ENCODE results near the gene RNF214. TPM values are rescaled to one million over a fixed set of nuclear protein-coding genes. Genes with fewer than 3 reads are reported as not detected.

The RNF214 gene
- total and polyA plus RNA-seq, 2 of the 4 experiments (the other 2 are of a cell fraction): 7.9 to 14.8 TPM

DNA sequence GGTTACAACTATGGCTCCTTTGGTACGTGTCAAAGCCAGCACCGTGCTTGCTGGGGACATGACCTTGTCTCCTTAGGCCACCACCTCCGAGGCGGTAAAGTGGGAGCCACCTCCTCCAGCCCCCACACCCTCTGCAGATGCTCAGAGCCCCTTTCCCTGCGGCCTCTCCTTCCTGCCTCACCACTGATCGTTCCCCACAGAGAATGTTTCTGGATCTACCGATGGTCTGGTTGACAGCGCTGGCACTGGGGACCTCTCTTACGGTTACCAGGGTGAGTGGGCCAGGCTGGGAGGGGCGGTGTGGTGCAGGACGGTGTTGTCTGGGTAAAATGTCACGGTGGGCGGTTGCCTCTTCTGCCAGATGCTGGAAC, 45.1 kb upstream of the RNF214 start:
- Histone ChIP-seq H3K56ac (ENCODE audit: extremely low read depth, insufficient read depth, low read length) (no peak overlapping the region), H3K27ac (ENCODE audit: insufficient read depth, low read length) (no peak overlapping the region), H2BK15ac (ENCODE audit: low read depth, low read length) (no peak overlapping the region), H4K20me1 (ENCODE audit: insufficient read depth, low read length) (no peaks in the 10 kb centered on the region), H4K91ac (ENCODE audit: insufficient read depth, low read depth, low read length) (no peak overlapping the region), H2AK5ac (ENCODE audit: low read depth, low read length) (no peak overlapping the region), H4K5ac (ENCODE audit: low read depth, low read length) (no peak overlapping the region), H3K18ac (ENCODE audit: low read depth, low read length) (no peak overlapping the region), H3K4ac (ENCODE audit: low read depth, low read length) (no peak overlapping the region), H2AK9ac (replicated peaks; ENCODE audit: low read depth, low read length, poor library complexity) (no peak overlapping the region), H2BK120ac (ENCODE audit: low read depth, low read length) (no peak overlapping the region), H3K4me2 (ENCODE audit: low read depth, low read length) (no peak overlapping the region), H4K8ac (ENCODE audit: low read depth in 2 of 2, low read length in 2 of 2) (no peak overlapping the region), H2BK20ac (ENCODE audit: low read depth, low read length) (no peak overlapping the region), H3K9me1 (ENCODE audit: insufficient read depth, low read length) (0 out of 2 replicates have a peak, but pooled peaks cover 4% of the 10 kb centered on the region), H2AFZ (replicated peaks; ENCODE audit: low read length, poor library complexity) (no peak overlapping the region), H2BK5ac (ENCODE audit: low read depth, low read length, poor library complexity, severe bottlenecking) (no peak overlapping the region), H3K4me1 (ENCODE audit: control insufficient read depth, insufficient read depth, low read length) (no peaks in the 10 kb centered on the region), H3K23ac (ENCODE audit: low read depth, low read length) (no peak overlapping the region), H3K27me3 (ENCODE audit: control insufficient read depth, insufficient read depth, low read length) (no peaks in the 10 kb centered on the region), H3K36me3 (ENCODE audit: control insufficient read depth, insufficient read depth, low read length) (peaks cover 65% of the 10 kb centered on the region), H3K14ac (replicated peaks; ENCODE audit: low read depth, low read length) (no peak overlapping the region), H3K9ac (ENCODE audit: low read depth, low read length) (no peak overlapping the region), H3K79me1 (ENCODE audit: low read depth in 1 of 2, low read length in 2 of 2) (no peaks in the 10 kb centered on the region), H3K9me3 (ENCODE audit: control insufficient read depth, insufficient read depth, low read length) (no peaks in the 10 kb centered on the region), H3K4me3 (ENCODE audit: insufficient read depth, low read depth, low read length) (no peak overlapping the region)
- TF ChIP-seq RCOR1 (IDR thresholded peaks at IDR 0.05; ENCODE audit: insufficient replicate concordance, low read length): no peak
- TF ChIP-seq MAFK (IDR thresholded peaks at IDR 0.05; ENCODE audit: low read depth, low read length): no peak
- no peak for TF ChIP-seq NFE2L2 (IDR thresholded peaks at IDR 0.05; ENCODE audit: low read depth, low read length)
- TF ChIP-seq SMC3 (IDR thresholded peaks at IDR 0.05; ENCODE audit: low read depth, low read length): no peak
- no peak for TF ChIP-seq POLR2A (IDR thresholded peaks at IDR 0.05; ENCODE audit: low read depth, low read length)
- TF ChIP-seq MXI1 (IDR thresholded peaks at IDR 0.05; ENCODE audit: borderline replicate concordance, low read depth, low read length): no peak
- no peak for TF ChIP-seq CEBPB (IDR thresholded peaks at IDR 0.05; ENCODE audit: low read depth, low read length)
- TF ChIP-seq BHLHE40 (IDR thresholded peaks at IDR 0.05; ENCODE audit: low read depth, low read length): no peak
- TF ChIP-seq, protein P1, sequence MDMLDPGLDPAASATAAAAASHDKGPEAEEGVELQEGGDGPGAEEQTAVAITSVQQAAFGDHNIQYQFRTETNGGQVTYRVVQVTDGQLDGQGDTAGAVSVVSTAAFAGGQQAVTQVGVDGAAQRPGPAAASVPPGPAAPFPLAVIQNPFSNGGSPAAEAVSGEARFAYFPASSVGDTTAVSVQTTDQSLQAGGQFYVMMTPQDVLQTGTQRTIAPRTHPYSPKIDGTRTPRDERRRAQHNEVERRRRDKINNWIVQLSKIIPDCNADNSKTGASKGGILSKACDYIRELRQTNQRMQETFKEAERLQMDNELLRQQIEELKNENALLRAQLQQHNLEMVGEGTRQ (IDR thresholded peaks at IDR 0.05; ENCODE audit: low read depth, low read length): no peak
- TF ChIP-seq, protein P2, sequence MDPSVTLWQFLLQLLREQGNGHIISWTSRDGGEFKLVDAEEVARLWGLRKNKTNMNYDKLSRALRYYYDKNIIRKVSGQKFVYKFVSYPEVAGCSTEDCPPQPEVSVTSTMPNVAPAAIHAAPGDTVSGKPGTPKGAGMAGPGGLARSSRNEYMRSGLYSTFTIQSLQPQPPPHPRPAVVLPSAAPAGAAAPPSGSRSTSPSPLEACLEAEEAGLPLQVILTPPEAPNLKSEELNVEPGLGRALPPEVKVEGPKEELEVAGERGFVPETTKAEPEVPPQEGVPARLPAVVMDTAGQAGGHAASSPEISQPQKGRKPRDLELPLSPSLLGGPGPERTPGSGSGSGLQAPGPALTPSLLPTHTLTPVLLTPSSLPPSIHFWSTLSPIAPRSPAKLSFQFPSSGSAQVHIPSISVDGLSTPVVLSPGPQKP (IDR thresholded peaks at IDR 0.05; ENCODE audit: borderline replicate concordance, low read depth, low read length): no peak
- TF ChIP-seq, protein P3, sequence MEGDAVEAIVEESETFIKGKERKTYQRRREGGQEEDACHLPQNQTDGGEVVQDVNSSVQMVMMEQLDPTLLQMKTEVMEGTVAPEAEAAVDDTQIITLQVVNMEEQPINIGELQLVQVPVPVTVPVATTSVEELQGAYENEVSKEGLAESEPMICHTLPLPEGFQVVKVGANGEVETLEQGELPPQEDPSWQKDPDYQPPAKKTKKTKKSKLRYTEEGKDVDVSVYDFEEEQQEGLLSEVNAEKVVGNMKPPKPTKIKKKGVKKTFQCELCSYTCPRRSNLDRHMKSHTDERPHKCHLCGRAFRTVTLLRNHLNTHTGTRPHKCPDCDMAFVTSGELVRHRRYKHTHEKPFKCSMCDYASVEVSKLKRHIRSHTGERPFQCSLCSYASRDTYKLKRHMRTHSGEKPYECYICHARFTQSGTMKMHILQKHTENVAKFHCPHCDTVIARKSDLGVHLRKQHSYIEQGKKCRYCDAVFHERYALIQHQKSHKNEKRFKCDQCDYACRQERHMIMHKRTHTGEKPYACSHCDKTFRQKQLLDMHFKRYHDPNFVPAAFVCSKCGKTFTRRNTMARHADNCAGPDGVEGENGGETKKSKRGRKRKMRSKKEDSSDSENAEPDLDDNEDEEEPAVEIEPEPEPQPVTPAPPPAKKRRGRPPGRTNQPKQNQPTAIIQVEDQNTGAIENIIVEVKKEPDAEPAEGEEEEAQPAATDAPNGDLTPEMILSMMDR (conservative IDR thresholded peaks at IDR 0.05; ENCODE audit: low read depth, low read length): no peak
- no peak for TF ChIP-seq MAZ (IDR thresholded peaks at IDR 0.05; ENCODE audit: borderline replicate concordance, low read depth, low read length)
- TF ChIP-seq FOS (IDR thresholded peaks at IDR 0.05; ENCODE audit: low read depth, low read length): no peak
- TF ChIP-seq RAD21 (IDR thresholded peaks at IDR 0.05; ENCODE audit: low read length): no peak
- TF ChIP-seq CHD1 (IDR thresholded peaks at IDR 0.05; ENCODE audit: low read depth, low read length): no peak
- DNase-seq: no peak
- 91% methylated on average over 4 of the region's 13 CpGs; no CpG with 5 or more reads in 1 of the 2 experiments for WGBS, 2 experiments (ENCODE audit: extremely low coverage in 2 of 2, insufficient read length in 1 of 2)
- no TSS peak for BruUV-seq (replicated peaks)
- ATAC-seq (ENCODE audit: low read depth): no peak
- ChIA-PET CTCF (no interaction called here), POLR2A (ENCODE audit: unreplicated experiment) (no interaction called here)
- in situ Hi-C loops (cut with MboI; ENCODE audit: low sequenced_read_pairs): no loop called here
- intact Hi-C loops (cut with micrococcal nuclease): no loop called here
- dilution Hi-C loops (cut with HindIII; ENCODE audit: low sequenced_read_pairs, unreplicated experiment): no loop called here
